Measurements from ENCODE around the gene RIPK1.
A peak's percentile ranks its signal among the peaks of the same experiment; 100 is the strongest.
"Not testable (repeated sequence)": the region's sequence is repeated elsewhere in the genome, so short reads cannot be mapped to it uniquely, and the experiment has no call there.

The RIPK1 gene

DNA sequence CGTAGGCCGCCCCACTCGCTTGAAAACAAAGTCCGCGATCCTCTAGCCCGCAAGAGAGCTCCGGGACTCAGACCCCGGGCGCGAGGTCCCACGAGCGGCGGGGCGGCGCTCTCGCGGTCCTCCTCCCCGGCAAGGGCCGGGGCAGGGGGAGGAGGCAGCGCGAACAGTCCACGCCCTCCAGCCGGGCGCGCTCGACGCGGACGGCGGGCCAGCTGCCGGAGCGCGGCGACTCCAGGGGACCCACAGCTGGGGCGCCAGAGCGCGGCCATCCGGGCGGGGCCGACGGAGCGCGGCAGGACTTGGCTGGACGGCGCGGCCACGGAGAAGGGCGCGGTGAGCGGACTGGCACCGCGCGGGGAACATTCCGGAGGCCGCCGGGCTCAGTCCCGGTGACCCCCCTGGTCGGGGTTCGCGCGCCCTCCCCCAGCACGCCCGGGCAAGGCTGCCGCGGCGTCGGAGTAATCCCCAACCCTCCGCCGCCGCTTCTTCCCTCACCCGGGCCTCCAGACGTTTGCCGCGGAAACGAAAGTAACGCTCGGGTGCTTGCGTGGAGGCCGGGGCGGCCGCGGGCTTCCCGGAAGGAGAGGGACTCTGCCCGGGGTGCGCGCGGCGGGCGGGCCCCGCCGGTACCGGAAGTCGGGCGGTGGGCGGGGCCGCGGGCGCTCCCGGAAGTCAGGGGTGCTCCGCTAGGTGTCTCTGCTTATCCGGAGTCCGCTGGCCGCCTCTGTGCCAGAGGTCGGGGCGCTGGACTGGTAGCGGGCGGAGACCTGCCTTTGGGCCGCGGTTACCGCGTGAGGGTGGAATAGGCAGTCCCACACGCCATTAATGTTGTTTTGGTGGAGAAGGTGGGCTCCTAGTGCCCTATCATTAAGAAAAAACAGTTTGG, at the start of gene RIPK1:
Gene RIPK1 (plus strand): TSS at position 166 of the 886 bp plus-strand sequence. CDS start 8,330 bp downstream, outside the sequence.
- Histone ChIP-seq H3K36me3 (ENCODE audit: control insufficient read depth in 5 of 5, insufficient read depth in 5 of 5, low read length in 5 of 5) (peaks cover 0 to 4% (median 3%) of the 10 kb centered on the region in 5 donors), H3K4me3 (ENCODE audit: low read depth in 1 of 5, low read length in 5 of 5) (peak within 1 kb of the TSS; percentile 77 to 95 (median 89)), H3K9me3 (ENCODE audit: control insufficient read depth in 5 of 5, low read length in 5 of 5) (no peaks in the 10 kb centered on the region), H3K4me1 (ENCODE audit: control insufficient read depth in 5 of 5, insufficient read depth in 5 of 5, low read length in 5 of 5) (peaks cover 2 to 46% (median 40%) of the 10 kb centered on the region in 5 donors), H3K27ac (ENCODE audit: low read depth, low read length) (peak within 1 kb of the TSS; percentile 98), H3K27me3 (ENCODE audit: control insufficient read depth in 5 of 5, insufficient read depth in 4 of 5, low read length in 5 of 5) (no peaks in the 10 kb centered on the region), H3K9ac (ENCODE audit: low read length in 5 of 5) (peak within 1 kb of the TSS; percentile 79 to 99 (median 92))

DNA sequence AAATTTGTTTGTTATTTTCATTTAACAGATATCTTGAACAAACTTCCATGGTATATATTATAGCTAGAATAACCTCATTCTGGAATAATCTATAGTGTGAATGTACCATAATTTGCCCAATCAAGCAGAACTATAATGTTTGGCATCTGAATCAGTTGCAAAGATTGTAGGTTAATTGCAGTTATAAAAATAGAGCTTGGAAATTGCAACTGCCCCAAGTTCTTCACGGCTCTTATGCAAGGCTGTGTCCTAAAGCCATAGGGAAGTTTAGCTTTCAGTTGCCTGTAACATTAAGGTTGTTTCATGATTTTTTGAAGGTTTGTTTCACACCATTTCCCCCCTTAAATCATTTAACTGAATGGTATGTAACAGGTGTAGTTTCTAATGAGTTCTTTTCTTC, 49.2 kb upstream of the RIPK1 start:
- no peaks in the 10 kb centered on the region for H3K9me3 ChIP-seq (ENCODE audit: control insufficient read depth in 5 of 5, low read length in 5 of 5)
- H3K36me3 ChIP-seq (ENCODE audit: control insufficient read depth in 5 of 5, insufficient read depth in 5 of 5, low read length in 5 of 5) = peaks cover 6 to 51% (median 46%) of the 10 kb centered on the region in 5 donors
- H3K9ac ChIP-seq (ENCODE audit: low read length in 5 of 5) = no peak overlapping the region
- peaks cover 0 to 33% (median 30%) of the 10 kb centered on the region in 5 donors for H3K4me1 ChIP-seq (ENCODE audit: control insufficient read depth in 5 of 5, insufficient read depth in 5 of 5, low read length in 5 of 5)
- H3K27ac ChIP-seq (ENCODE audit: low read depth, low read length) = peak overlapping the region; percentile 12
- no peak overlapping the region for H3K4me3 ChIP-seq (ENCODE audit: low read depth in 1 of 5, low read length in 5 of 5)
- H3K27me3 ChIP-seq (ENCODE audit: control insufficient read depth in 5 of 5, insufficient read depth in 4 of 5, low read length in 5 of 5) = no peaks in the 10 kb centered on the region

DNA sequence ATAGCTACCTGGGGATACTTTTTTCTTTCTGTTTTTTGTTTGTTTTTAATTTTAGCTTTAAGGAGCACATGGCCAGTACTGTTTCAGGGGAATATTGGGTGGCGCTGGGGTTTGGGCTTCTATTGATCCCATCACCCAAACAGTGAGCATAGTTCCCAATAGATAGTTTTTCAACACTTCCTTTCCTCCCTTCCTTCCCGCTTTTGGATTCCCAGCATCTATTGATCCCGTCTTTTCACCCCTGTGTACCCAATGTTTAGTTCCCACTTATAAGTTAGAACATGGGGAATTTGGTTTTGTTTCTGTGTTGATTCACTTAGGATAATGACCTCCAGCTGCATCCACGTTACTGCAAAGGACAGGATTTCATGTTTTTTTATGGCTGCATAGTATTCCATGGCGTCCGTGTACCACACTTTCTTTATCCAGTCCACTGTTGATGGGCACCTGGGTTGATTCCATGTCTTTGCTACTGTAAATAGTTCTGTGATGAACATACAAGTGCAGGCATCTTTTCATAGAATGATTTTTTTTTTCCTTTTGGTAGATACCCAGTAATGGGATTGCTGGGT, 48.5 kb upstream of the RIPK1 start:
- Histone ChIP-seq H3K27me3 (ENCODE audit: control insufficient read depth in 5 of 5, insufficient read depth in 4 of 5, low read length in 5 of 5) (no peaks in the 10 kb centered on the region), H3K27ac (ENCODE audit: low read depth, low read length) (peak overlapping the region; percentile 23), H3K4me1 (ENCODE audit: control insufficient read depth in 5 of 5, insufficient read depth in 5 of 5, low read length in 5 of 5) (peaks cover 2 to 41% (median 37%) of the 10 kb centered on the region in 5 donors), H3K4me3 (ENCODE audit: low read depth in 1 of 5, low read length in 5 of 5) (no peak overlapping the region), H3K36me3 (ENCODE audit: control insufficient read depth in 5 of 5, insufficient read depth in 5 of 5, low read length in 5 of 5) (peaks cover 6 to 44% (median 38%) of the 10 kb centered on the region in 5 donors), H3K9me3 (ENCODE audit: control insufficient read depth in 5 of 5, low read length in 5 of 5) (no peaks in the 10 kb centered on the region), H3K9ac (ENCODE audit: low read length in 5 of 5) (peak overlapping the region in 1 of 5 donors; percentile 1)

DNA sequence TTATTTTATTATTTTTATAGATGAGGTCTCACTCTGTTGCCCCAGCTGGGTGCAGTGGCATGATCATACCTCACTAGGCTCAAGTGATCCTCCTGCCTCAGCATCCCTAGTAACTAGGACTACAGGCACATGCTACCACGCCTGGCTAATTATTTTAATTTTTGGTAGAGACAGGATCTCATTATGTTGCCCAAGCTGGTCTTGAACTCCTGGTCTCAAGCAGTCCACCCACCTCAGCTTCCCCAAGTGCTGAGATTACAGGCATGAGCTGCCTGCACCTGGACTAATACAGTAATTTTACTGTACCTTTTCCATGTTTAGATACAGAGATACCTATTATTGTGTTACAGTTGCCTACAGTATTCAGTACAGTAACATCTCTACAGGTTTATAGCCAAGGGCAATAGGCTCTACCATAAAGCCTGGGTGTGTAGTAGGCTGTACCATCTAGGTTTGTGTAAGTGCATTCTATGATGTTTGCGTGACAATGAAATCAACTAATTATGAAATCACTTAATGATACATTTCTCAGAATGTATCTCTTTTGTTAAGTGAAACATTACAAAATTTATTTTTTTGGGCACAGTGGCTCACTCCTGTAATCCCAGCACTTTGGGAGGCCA, 47.2 kb upstream of the RIPK1 start:
- H3K27me3 ChIP-seq (ENCODE audit: control insufficient read depth in 5 of 5, insufficient read depth in 4 of 5, low read length in 5 of 5); H3K4me3 ChIP-seq (ENCODE audit: low read depth in 1 of 5, low read length in 5 of 5); H3K9ac ChIP-seq (ENCODE audit: low read length in 5 of 5); H3K9me3 ChIP-seq (ENCODE audit: control insufficient read depth in 5 of 5, low read length in 5 of 5): not testable (repeated sequence)
- peaks cover 6 to 33% (median 27%) of the 10 kb centered on the region in 5 donors for H3K36me3 ChIP-seq (ENCODE audit: control insufficient read depth in 5 of 5, insufficient read depth in 5 of 5, low read length in 5 of 5)
- H3K4me1 ChIP-seq (ENCODE audit: control insufficient read depth in 5 of 5, insufficient read depth in 5 of 5, low read length in 5 of 5) = peaks cover 11 to 54% (median 49%) of the 10 kb centered on the region in 5 donors
- H3K27ac ChIP-seq (ENCODE audit: low read depth, low read length) = peak overlapping the region; percentile 23

DNA sequence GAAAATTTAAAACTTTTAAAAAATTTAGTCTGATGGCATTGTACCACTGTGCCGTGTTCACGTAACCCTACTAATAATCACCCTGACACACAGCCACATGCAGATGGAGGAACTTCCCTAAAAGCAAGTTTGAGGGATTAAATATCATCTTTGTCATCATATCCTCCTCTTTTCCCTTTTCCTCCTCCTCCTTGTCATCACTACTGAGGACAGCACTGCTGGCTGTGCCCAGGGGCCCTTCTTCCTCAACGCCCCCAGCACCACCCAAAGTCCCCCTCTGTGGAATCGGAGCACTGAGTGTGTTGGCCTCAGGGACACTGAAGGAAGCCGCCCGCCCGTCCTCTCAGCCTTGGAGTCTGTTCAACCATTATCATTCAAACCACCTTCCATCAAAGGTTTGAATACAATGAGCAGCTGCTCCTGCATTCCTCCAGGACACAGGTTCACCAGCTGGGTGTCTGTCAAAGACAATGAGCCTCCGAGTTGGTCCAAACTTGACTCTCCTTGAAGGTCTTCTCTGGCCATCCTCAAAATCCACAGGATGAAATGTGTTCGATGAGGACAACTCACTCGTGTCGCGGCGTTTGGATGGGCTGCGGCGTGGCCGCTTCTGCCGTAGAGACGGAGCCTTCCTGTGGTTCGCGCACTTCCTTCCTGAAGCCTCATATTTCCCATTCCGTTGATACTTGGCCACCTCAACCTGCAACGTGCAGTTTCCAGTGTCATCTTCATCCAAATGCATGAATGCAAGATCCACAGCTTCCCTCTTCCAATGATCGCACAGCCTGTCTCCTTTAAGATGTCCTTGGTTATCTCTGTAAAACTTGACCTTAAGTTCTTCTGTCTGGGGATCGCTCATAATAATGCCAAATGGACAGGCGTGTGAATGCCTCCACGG, 45.3 kb upstream of the RIPK1 start:
- H3K4me3 ChIP-seq (ENCODE audit: low read depth in 1 of 5, low read length in 5 of 5) = peak overlapping the region; percentile 67 to 92 (median 72)
- peaks cover 6 to 17% (median 12%) of the 10 kb centered on the region in 5 donors for H3K36me3 ChIP-seq (ENCODE audit: control insufficient read depth in 5 of 5, insufficient read depth in 5 of 5, low read length in 5 of 5)
- peaks cover 11 to 67% (median 57%) of the 10 kb centered on the region in 5 donors for H3K4me1 ChIP-seq (ENCODE audit: control insufficient read depth in 5 of 5, insufficient read depth in 5 of 5, low read length in 5 of 5)
- no peaks in the 10 kb centered on the region for H3K27me3 ChIP-seq (ENCODE audit: control insufficient read depth in 5 of 5, insufficient read depth in 4 of 5, low read length in 5 of 5)
- no peaks in the 10 kb centered on the region for H3K9me3 ChIP-seq (ENCODE audit: control insufficient read depth in 5 of 5, low read length in 5 of 5)
- peak overlapping the region; percentile 83 for H3K27ac ChIP-seq (ENCODE audit: low read depth, low read length)
- peak overlapping the region; percentile 16 to 76 (median 53) for H3K9ac ChIP-seq (ENCODE audit: low read length in 5 of 5)

DNA sequence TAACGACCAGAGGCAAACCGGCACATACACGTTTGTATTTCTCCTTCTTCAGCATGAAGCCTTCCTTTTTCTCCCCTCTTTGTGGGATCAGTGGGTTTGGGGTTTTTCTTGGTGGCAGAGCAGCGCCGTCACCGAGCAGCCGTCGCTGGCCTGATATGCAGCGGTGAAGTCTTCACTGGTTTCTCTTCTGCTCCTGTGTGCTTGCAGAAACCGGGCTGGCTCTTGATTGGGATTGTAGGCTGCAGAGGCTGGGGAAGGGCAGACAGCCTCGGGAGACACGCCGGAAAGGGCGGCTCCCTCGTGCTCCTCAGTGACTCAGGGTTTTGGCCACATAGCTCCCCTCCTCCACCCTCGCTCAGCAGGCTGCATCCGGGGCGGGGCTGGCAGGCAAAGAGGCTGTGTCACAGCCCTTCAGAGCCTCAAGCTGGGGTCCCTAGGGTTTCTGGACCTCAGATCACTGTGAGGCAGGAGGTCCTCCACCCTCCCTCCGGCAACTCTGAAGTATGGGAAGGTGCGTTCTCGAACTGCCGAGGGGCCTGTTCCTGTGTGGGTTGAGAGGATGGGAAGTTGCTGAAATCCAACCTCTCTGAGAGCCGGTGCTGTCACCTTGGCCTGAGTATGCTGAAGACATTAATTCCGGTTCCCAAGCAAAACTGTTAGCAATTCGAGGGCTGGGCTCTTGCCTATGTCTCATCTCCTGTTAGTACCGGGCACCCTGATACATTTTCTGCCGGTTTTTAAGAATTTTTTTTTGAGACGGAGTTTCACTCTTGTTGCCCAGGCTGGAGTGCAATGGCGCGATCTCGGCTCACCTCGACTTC, 44.4 kb upstream of the RIPK1 start:
- Histone ChIP-seq H3K36me3 (ENCODE audit: control insufficient read depth in 5 of 5, insufficient read depth in 5 of 5, low read length in 5 of 5) (peaks cover 6 to 13% (median 10%) of the 10 kb centered on the region in 5 donors), H3K4me3 (ENCODE audit: low read depth in 1 of 5, low read length in 5 of 5) (peak overlapping the region; percentile 67 to 92 (median 72)), H3K27ac (ENCODE audit: low read depth, low read length) (peak overlapping the region; percentile 83), H3K4me1 (ENCODE audit: control insufficient read depth in 5 of 5, insufficient read depth in 5 of 5, low read length in 5 of 5) (peaks cover 11 to 66% (median 57%) of the 10 kb centered on the region in 5 donors), H3K27me3 (ENCODE audit: control insufficient read depth in 5 of 5, insufficient read depth in 4 of 5, low read length in 5 of 5) (no peaks in the 10 kb centered on the region), H3K9ac (ENCODE audit: low read length in 5 of 5) (peak overlapping the region; percentile 53 to 85 (median 71)), H3K9me3 (ENCODE audit: control insufficient read depth in 5 of 5, low read length in 5 of 5) (no peaks in the 10 kb centered on the region)

DNA sequence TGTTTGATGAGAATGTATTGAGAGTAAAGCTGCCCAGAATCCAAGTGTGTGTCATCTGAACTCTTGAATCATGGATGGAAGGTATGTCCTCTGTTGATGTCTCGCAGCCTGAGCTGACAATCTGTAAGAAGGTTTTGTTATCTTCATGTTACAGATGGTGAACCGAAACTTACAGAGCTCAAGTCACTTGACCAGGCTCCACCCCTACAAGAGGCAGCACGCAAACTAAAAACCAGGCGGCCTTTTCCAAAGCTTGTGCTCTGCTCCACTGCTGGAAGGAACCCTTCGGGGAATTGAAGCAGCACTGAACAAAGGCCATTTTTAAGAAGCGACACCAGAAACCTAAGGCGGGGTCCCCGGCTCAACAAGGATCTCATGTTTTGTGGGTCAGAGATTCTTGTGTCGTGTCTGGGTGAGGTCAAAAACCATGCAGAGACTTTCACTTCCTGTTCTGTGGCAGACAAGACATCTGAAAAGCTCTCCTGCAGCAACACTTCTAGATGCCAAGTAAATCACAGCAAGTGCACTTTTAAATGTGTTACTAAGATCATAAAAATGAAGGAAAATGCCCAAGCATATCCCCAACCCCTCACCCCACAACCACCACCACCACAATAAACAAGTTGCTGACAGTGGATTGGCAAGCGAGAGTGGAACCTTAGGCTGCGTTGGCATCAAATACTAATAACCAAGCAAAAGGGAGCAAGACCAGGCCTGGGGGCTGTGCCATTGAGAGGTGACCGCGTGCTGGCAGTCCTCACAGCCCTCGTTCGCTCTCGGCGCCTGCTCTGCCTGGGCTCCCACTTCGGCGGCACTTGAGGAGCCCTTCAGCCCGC, 41.3 kb upstream of the RIPK1 start:
- H3K4me1 ChIP-seq (ENCODE audit: control insufficient read depth in 5 of 5, insufficient read depth in 5 of 5, low read length in 5 of 5) = peaks cover 11 to 55% (median 53%) of the 10 kb centered on the region in 5 donors
- H3K9ac ChIP-seq (ENCODE audit: low read length in 5 of 5) = no peak overlapping the region
- H3K36me3 ChIP-seq (ENCODE audit: control insufficient read depth in 5 of 5, insufficient read depth in 5 of 5, low read length in 5 of 5) = no peaks in the 10 kb centered on the region
- no peaks in the 10 kb centered on the region for H3K27me3 ChIP-seq (ENCODE audit: control insufficient read depth in 5 of 5, insufficient read depth in 4 of 5, low read length in 5 of 5)
- peak overlapping the region; percentile 83 for H3K27ac ChIP-seq (ENCODE audit: low read depth, low read length)
- H3K4me3 ChIP-seq (ENCODE audit: low read depth in 1 of 5, low read length in 5 of 5) = peak overlapping the region in 1 of 5 donors; percentile 12
- no peaks in the 10 kb centered on the region for H3K9me3 ChIP-seq (ENCODE audit: control insufficient read depth in 5 of 5, low read length in 5 of 5)

DNA sequence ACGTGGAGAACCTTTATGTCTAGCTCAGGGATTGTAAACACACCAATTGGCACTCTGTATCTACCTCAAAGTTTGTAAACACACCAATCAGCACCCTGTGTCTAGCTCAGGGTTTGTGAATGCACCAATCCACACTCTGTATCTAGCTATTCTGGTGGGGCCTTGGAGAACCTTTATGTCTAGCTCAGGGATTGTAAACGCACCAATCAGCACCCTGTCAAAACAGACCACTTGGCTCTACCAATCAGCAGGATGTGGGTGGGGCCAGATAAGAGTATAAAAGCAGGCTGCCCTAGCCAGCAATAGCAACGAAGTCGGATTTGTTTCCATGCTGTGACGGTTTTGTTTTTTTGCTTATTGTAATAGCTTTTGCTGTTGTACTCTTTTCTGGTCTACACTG, 40.1 kb upstream of the RIPK1 start:
- peaks cover 11 to 44% (median 42%) of the 10 kb centered on the region in 5 donors for H3K4me1 ChIP-seq (ENCODE audit: control insufficient read depth in 5 of 5, insufficient read depth in 5 of 5, low read length in 5 of 5)
- H3K27ac ChIP-seq (ENCODE audit: low read depth, low read length); H3K4me3 ChIP-seq (ENCODE audit: low read depth in 1 of 5, low read length in 5 of 5); H3K9me3 ChIP-seq (ENCODE audit: control insufficient read depth in 5 of 5, low read length in 5 of 5); H3K36me3 ChIP-seq (ENCODE audit: control insufficient read depth in 5 of 5, insufficient read depth in 5 of 5, low read length in 5 of 5); H3K9ac ChIP-seq (ENCODE audit: low read length in 5 of 5); H3K27me3 ChIP-seq (ENCODE audit: control insufficient read depth in 5 of 5, insufficient read depth in 4 of 5, low read length in 5 of 5): not testable (repeated sequence)
